CD4-positive, alpha-beta T cell (primary cell): Measurements from ENCODE around the gene DRC7. TPM values are rescaled to one million over a fixed set of nuclear protein-coding genes. Genes with fewer than 3 reads are reported as not detected.

Experiments used
- ATAC-seq: fragments of 200-7000 bp; cut with Tn5 transposase; one replicate; pipeline ENCODE4 v1.10.0; 2022; ENCODE audit warnings: mild to moderate bottlenecking; ENCODE audit not compliant: poor library complexity
- CTCF ChIA-PET: fragments of 350-600 bp; sonication (Branson Sonifier 250); formaldehyde crosslinking; loops from one replicate; lab custom pipeline; 2021; ENCODE audit warnings: antibody characterized with exemption, inconsistent platforms; lab: Charles Lee
- POLR2A ChIA-PET: fragments of 350-600 bp; sonication (Branson Sonifier 250); formaldehyde crosslinking; loops from one replicate; lab custom pipeline; 2021; ENCODE audit warnings: antibody characterized with exemption, inconsistent platforms; lab: Charles Lee
- DNase-seq, 14 experiments: peaks; one replicate each; pipeline ENCODE4 v3.0.0-alpha.2; 2013 to 2020; ENCODE audit warnings: mixed read lengths in 2 of 14
- H3K27ac ChIP-seq, 2 donors: one replicate each; pipeline versions ENCODE4 v1.5.1 to v1.7.0; 2013; ENCODE audit warnings: low read length in 2 of 2, low read depth in 1 of 2, mild to moderate bottlenecking in 1 of 2
- H3K27me3 ChIP-seq, 2 experiments: 1 replicate in 1 of 2; 2 replicates in 1 of 2; pipeline versions ENCODE4 v1.6.1 to v1.7.0; 2013; ENCODE audit warnings: low read length in 2 of 2, control low read depth in 1 of 2, mild to moderate bottlenecking in 1 of 2, moderate library complexity in 1 of 2; ENCODE audit not compliant: insufficient read depth in 2 of 2, control insufficient read depth in 1 of 2
- H3K36me3 ChIP-seq: one replicate; pipeline ENCODE4 v1.6.1; 2013; ENCODE audit warnings: low read length, control low read depth; ENCODE audit not compliant: insufficient read depth
- H3K4me1 ChIP-seq: one replicate; pipeline ENCODE4 v1.6.1; 2013; ENCODE audit warnings: low read length, control low read depth; ENCODE audit not compliant: insufficient read depth
- H3K4me3 ChIP-seq: one replicate; pipeline ENCODE4 v1.5.1; 2013; ENCODE audit warnings: mild to moderate bottlenecking, low read length, moderate library complexity
- H3K9me3 ChIP-seq, 2 experiments: 1 replicate in 1 of 2; 2 replicates in 1 of 2; pipeline versions ENCODE4 v1.6.1 to v1.7.0; 2013; ENCODE audit warnings: low read length in 2 of 2, mild to moderate bottlenecking in 2 of 2, control low read depth in 1 of 2, moderate library complexity in 1 of 2; ENCODE audit not compliant: control insufficient read depth in 1 of 2, insufficient read depth in 1 of 2
- H3K27ac Mint-ChIP-seq: one replicate; pipeline ENCODE4 v1.8.0; 2020; ENCODE audit warnings: mixed read lengths
- H3K27me3 Mint-ChIP-seq: one replicate; pipeline ENCODE4 v1.8.0; 2021; ENCODE audit warnings: mixed read lengths
- H3K36me3 Mint-ChIP-seq: one replicate; pipeline ENCODE4 v1.8.0; 2021; ENCODE audit warnings: low read depth, mixed read lengths
- H3K4me1 Mint-ChIP-seq: one replicate; pipeline ENCODE4 v1.8.0; 2021; ENCODE audit warnings: low read depth, mixed read lengths
- H3K4me3 Mint-ChIP-seq: one replicate; pipeline ENCODE4 v1.8.0; 2020; ENCODE audit warnings: mild to moderate bottlenecking, mixed read lengths
- H3K9me3 Mint-ChIP-seq: one replicate; pipeline ENCODE4 v1.8.0; 2020; ENCODE audit warnings: mixed read lengths
- intact Hi-C, 2 experiments: fragments of 100-400 bp; cut with DNase I in 1 of 2; cut with micrococcal nuclease in 1 of 2; formaldehyde crosslinking; loops; one replicate each; pipeline versions ENCODE4 v1.15.1 to v1.9.0; 2023 to 2025; cut with DNase I, micrococcal nuclease
- total RNA-seq, 174 experiments: library from RNA in 2 of 174; stranded (reverse) in 2 of 174; gene quantifications; one replicate each; pipeline ENCODE4 v1.2.3 and lab custom pipeline; 2021 to 2026
- TF ChIP-seq, protein P1 (sequence below): fragments of 200-600 bp; IDR thresholded peaks from one replicate; pipeline ENCODE4 v1.8.0; 2022; ENCODE audit warnings: antibody characterized with exemption, mild to moderate bottlenecking

DRC7 gene
- total RNA-seq, 2 experiments from 2014 or later, result not detected

DNA sequence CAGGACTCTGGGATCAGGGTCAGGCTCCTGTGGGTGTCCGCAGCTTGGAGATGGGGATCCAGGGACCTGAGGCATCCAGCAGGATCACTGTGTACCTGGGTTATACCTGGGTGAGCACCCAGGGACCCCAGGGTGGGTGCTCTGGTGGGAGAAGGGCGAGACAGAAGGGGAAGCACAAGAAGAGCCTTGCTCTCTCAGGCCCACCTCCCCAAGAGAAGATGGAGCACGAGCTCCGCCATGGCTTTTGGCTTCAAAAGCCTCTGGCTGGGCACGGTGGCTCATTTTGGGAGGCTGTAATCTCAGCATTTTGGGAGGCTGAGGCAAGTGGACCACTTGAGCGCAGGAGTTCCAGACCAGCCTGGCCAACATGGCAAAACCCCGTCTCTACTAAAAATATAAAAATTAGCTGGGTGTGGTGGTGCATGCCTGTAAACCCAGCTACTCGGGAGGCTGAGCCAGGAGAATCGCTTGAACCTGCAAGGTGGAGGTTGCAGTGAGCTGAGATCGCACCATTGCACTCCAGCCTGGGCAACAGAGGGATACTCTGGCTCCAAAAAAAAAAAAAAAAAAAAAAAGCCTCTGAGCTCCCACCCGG is 8.9 kb downstream of the DRC7 start:
- no peaks in the 10 kb centered on the region for H3K27me3 ChIP-seq

DNA sequence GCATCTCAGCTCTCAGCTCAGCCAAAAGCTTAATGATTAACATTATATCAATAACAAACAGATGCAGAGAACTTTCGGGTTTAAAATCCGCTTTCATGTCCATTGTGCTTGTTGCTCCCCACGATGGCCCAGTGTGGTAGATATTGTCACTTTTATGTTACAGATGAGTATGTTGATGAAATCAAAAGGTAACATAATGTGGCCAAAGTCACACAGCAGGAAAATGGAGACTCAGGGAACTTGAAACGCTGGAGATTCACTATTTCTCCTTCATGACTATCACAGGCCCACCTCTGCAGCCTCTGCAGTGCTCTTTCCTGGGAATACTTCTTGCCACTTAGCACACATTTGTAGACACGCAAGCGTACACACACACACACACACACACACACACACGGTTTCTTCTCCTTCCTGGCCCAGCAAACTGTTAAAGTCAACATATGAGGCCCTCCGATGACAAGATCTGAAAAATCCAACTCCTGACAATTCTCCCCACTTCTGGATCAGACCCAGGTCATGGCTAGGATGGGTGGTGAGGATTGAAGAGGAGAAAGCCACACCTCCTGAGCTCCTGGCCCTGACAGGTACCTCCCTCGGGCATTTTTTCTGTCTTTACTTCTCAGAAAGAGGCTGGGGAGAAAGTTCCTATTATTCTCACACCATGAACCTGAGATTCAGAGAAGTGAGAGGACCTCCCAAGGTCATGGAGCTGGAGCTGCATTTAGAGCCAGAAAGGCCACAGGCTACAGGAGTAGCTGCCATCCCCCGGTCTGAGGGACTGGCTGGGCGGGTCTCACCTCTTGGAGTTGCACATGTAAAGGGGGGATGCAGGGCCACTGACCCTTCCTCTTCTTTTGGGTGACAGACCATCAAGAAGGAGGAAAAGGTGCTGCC is 9.7 kb downstream of the DRC7 start:
- H3K9me3 ChIP-seq, result no peaks in the 10 kb centered on the region
- no peaks in the 10 kb centered on the region for H3K4me1 Mint-ChIP-seq
- no peak overlapping the region for H3K4me3 ChIP-seq
- no peaks in the 10 kb centered on the region for H3K9me3 Mint-ChIP-seq
- no peaks in the 10 kb centered on the region for H3K27me3 ChIP-seq
- H3K27ac ChIP-seq, result no peak overlapping the region
- ChIA-PET CTCF (no interaction called here), POLR2A (no interaction called here)
- no peak for ATAC-seq
- intact Hi-C loops, result no loop called here
- TF ChIP-seq, protein P1, sequence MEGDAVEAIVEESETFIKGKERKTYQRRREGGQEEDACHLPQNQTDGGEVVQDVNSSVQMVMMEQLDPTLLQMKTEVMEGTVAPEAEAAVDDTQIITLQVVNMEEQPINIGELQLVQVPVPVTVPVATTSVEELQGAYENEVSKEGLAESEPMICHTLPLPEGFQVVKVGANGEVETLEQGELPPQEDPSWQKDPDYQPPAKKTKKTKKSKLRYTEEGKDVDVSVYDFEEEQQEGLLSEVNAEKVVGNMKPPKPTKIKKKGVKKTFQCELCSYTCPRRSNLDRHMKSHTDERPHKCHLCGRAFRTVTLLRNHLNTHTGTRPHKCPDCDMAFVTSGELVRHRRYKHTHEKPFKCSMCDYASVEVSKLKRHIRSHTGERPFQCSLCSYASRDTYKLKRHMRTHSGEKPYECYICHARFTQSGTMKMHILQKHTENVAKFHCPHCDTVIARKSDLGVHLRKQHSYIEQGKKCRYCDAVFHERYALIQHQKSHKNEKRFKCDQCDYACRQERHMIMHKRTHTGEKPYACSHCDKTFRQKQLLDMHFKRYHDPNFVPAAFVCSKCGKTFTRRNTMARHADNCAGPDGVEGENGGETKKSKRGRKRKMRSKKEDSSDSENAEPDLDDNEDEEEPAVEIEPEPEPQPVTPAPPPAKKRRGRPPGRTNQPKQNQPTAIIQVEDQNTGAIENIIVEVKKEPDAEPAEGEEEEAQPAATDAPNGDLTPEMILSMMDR, result no peak
- no peaks in the 10 kb centered on the region for H3K36me3 Mint-ChIP-seq
- no peak overlapping the region for H3K4me3 Mint-ChIP-seq
- no peaks in the 10 kb centered on the region for H3K4me1 ChIP-seq
- no peaks in the 10 kb centered on the region for H3K36me3 ChIP-seq
- no peak overlapping the region for H3K27ac Mint-ChIP-seq
- no peaks in the 10 kb centered on the region for H3K27me3 Mint-ChIP-seq
- DNase-seq, result no peak

More for the DNA sequence above, 8.9 kb downstream of the DRC7 start:
- no peak overlapping the region for H3K27ac ChIP-seq
- no peaks in the 10 kb centered on the region for H3K4me1 ChIP-seq
- no peak overlapping the region for H3K4me3 ChIP-seq
- Mint-ChIP-seq H3K27me3 (no peaks in the 10 kb centered on the region), H3K4me1 (no peaks in the 10 kb centered on the region), H3K4me3 (no peak overlapping the region), H3K9me3 (no peaks in the 10 kb centered on the region), H3K27ac (no peak overlapping the region), H3K36me3 (no peaks in the 10 kb centered on the region)
- no peak for DNase-seq
- ATAC-seq, result no peak
- TF ChIP-seq, protein P1, result no peak
- ChIA-PET POLR2A (no interaction called here), CTCF (no interaction called here)
- no peaks in the 10 kb centered on the region for H3K9me3 ChIP-seq
- H3K36me3 ChIP-seq, result no peaks in the 10 kb centered on the region
- intact Hi-C loops, result no loop called here

DNA sequence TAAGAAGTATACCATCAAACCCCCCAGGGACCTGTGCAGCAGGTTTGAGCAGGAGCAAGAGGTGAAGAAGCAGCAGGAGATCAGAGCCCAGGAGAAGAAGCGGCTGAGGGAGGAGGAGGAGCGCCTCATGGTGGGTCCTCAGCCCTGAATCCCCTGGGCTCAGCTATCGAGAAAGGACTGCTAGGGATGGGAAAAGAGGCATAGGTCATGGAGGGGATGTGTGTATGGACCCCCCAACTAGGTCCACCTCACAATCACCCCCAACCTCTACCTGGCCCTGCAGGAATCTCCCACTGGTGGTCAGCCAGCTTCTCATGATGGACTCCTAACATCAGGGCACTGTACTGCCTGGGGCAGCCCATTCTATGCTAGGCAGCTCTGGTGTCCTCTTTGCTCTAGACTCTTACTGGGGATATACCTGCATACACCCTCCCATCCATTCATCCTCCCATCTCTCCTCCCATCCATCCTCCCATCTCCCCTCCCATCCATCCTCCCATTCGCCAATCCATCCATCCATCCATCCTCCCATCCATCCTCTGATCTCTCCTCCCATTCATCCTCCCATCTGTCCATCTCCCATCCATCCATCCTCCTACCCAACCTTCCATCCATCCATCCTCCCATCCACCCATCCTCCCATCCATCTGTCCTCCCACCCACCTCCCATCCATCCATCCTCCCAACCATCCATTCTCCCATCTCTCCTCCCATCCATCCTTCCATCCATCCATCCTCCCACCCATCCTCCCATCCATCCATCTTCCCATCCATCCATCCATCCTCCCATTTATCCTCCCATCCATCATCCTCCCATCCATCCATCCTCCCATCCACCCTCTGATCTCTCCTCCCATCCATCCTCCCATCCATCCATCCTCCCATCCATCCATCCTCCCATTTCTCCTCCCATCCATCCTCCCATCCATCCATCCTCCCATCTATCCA is 10.6 kb downstream of the DRC7 start:
- H3K4me3 Mint-ChIP-seq, result no peak overlapping the region
- H3K4me1 ChIP-seq, result no peaks in the 10 kb centered on the region

More for the DNA sequence above, 10.6 kb downstream of the DRC7 start:
- DNase-seq (no peak), ATAC-seq (no peak)
- H3K4me3 ChIP-seq, result no peak overlapping the region
- H3K27me3 Mint-ChIP-seq, result no peaks in the 10 kb centered on the region
- H3K27ac ChIP-seq, result no peak overlapping the region
- no peaks in the 10 kb centered on the region for H3K27me3 ChIP-seq
- no peaks in the 10 kb centered on the region for H3K9me3 Mint-ChIP-seq
- intact Hi-C loops, result no loop called here
- no peaks in the 10 kb centered on the region for H3K9me3 ChIP-seq
- H3K36me3 Mint-ChIP-seq, result no peaks in the 10 kb centered on the region
- H3K4me1 Mint-ChIP-seq, result no peaks in the 10 kb centered on the region
- CTCF ChIA-PET, result no interaction called here
- POLR2A ChIA-PET, result no interaction called here
- no peak overlapping the region for H3K27ac Mint-ChIP-seq
- TF ChIP-seq, protein P1, result no peak
- no peaks in the 10 kb centered on the region for H3K36me3 ChIP-seq
